Liver (tissue), 9 donors: ENCODE data around the gene ZFP92. TPM values are rescaled to one million over a fixed set of nuclear protein-coding genes. Genes with fewer than 3 reads are reported as not detected.

Source experiments
- DNase-seq: peaks from one replicate; pipeline ENCODE4 v3.0.0-alpha.2; 2017; ENCODE audit warnings: low spot score
- H3K27ac ChIP-seq, 2 donors: one replicate each; pipeline ENCODE4 v1.7.0; 2013; ENCODE audit warnings: inconsistent platforms in 2 of 2, low read length in 2 of 2, control low read depth in 1 of 2, low read depth in 1 of 2, mild to moderate bottlenecking in 1 of 2
- H3K27me3 ChIP-seq, 4 donors: one replicate each; pipeline versions ENCODE4 v1.6.1 to v1.7.0; 2013; ENCODE audit warnings: low read length in 3 of 4, inconsistent platforms in 1 of 4, mild to moderate bottlenecking in 1 of 4, moderate library complexity in 1 of 4; ENCODE audit not compliant: control insufficient read depth in 4 of 4, insufficient read depth in 4 of 4
- H3K36me3 ChIP-seq, 4 donors: one replicate each; pipeline versions ENCODE4 v1.6.1 to v1.7.0; 2013; ENCODE audit warnings: low read length in 3 of 4, mild to moderate bottlenecking in 3 of 4, low read depth in 1 of 4, moderate library complexity in 1 of 4; ENCODE audit not compliant: control insufficient read depth in 4 of 4, insufficient read depth in 3 of 4
- H3K4me1 ChIP-seq, 4 donors: one replicate each; pipeline versions ENCODE4 v1.6.1 to v1.7.0; 2013; ENCODE audit warnings: low read length in 3 of 4, mild to moderate bottlenecking in 3 of 4, moderate library complexity in 1 of 4; ENCODE audit not compliant: control insufficient read depth in 4 of 4, insufficient read depth in 4 of 4
- H3K4me3 ChIP-seq, 3 donors: one replicate each; pipeline versions ENCODE4 v1.6.1 to v1.7.0; 2013; ENCODE audit warnings: low read length in 3 of 3, control low read depth in 1 of 3, low read depth in 1 of 3, mild to moderate bottlenecking in 1 of 3
- H3K9ac ChIP-seq, 2 donors: one replicate each; pipeline ENCODE4 v1.7.0; 2013; ENCODE audit warnings: low read length in 2 of 2, mild to moderate bottlenecking in 2 of 2, moderate library complexity in 2 of 2, control low read depth in 1 of 2, low read depth in 1 of 2
- H3K9me3 ChIP-seq, 4 donors: one replicate each; pipeline versions ENCODE4 v1.6.1 to v1.7.0; 2013; ENCODE audit warnings: low read length in 3 of 4; ENCODE audit not compliant: control insufficient read depth in 4 of 4
- EGR1 ChIP-seq, 2 donors: IDR thresholded peaks; 2 replicates each; pipeline ENCODE4 v1.6.1; 2016 to 2018; ENCODE audit warnings: antibody characterized with exemption in 2 of 2, low read depth in 2 of 2
- FOXA2 ChIP-seq: IDR thresholded peaks from 2 replicates; pipeline ENCODE4 v1.6.1; 2016; ENCODE audit warnings: antibody characterized with exemption
- GABPA ChIP-seq, 2 donors: IDR thresholded peaks in 1 of 2; conservative IDR thresholded peaks in 1 of 2; 2 replicates each; pipeline ENCODE4 v1.6.1; 2016; ENCODE audit warnings: antibody characterized with exemption in 2 of 2, mild to moderate bottlenecking in 1 of 2, moderate library complexity in 1 of 2
- HNF4A ChIP-seq, 2 donors: conservative IDR thresholded peaks; 2 replicates each; pipeline ENCODE4 v1.6.1; 2016; ENCODE audit warnings: antibody characterized with exemption in 2 of 2, mild to moderate bottlenecking in 2 of 2
- HNF4G ChIP-seq: IDR thresholded peaks from 2 replicates; pipeline ENCODE4 v1.6.1; 2016; ENCODE audit warnings: antibody characterized with exemption
- NR2F2 ChIP-seq: IDR thresholded peaks from 2 replicates; pipeline ENCODE4 v1.6.1; 2016; ENCODE audit warnings: antibody characterized with exemption
- RAD21 ChIP-seq, 2 donors: IDR thresholded peaks; 2 replicates each; pipeline ENCODE4 v1.6.1; 2016; ENCODE audit warnings: antibody characterized with exemption in 2 of 2, mild to moderate bottlenecking in 2 of 2
- RXRA ChIP-seq, 2 donors: IDR thresholded peaks; 2 replicates each; pipeline ENCODE4 v1.6.1; 2017 to 2018; ENCODE audit warnings: antibody characterized with exemption in 2 of 2, mild to moderate bottlenecking in 1 of 2
- SP1 ChIP-seq: IDR thresholded peaks from 2 replicates; pipeline ENCODE4 v1.6.1; 2018; ENCODE audit warnings: antibody characterized with exemption, mild to moderate bottlenecking
- TAF1 ChIP-seq: conservative IDR thresholded peaks from 2 replicates; pipeline ENCODE4 v1.6.1; 2016; ENCODE audit warnings: antibody characterized with exemption, mild to moderate bottlenecking
- YY1 ChIP-seq: IDR thresholded peaks from 2 replicates; pipeline ENCODE4 v1.6.1; 2016; ENCODE audit warnings: antibody characterized with exemption, mild to moderate bottlenecking
- WGBS: extraction: QIAGEN DNeasy Blood & Tissue Kit; methylation state at CpG from one replicate; pipeline ENCODE4 v1.1.7; 2013; 5-methylcytosine and 5-hydroxymethylcytosine counted together
- polyA plus RNA-seq, 2 donors: library from polyadenylated mRNA; stranded (reverse) in 1 of 2; unstranded in 1 of 2; fragments of 200-250 nt in 1 of 2; fragments of >200 nt in 1 of 2; fragmentation: Nextera tagmentation in 1 of 2; extraction: Ambion mirVana in 1 of 2; gene quantifications; one replicate each; pipeline versions ENCODE4 v1.2.1 to v1.2.3, GENCODE V29; 2013 to 2015
- total RNA-seq, 2 donors: library from RNA; depleted of rRNA; stranded (reverse); fragments of >200 nt; gene quantifications; one replicate each; pipeline ENCODE4 v1.2.3, GENCODE V29; 2014
- TF ChIP-seq, protein P1 (sequence below): IDR thresholded peaks from 2 replicates; pipeline ENCODE4 v1.6.1; 2016; ENCODE audit warnings: antibody characterized with exemption, mild to moderate bottlenecking
- TF ChIP-seq, protein P2 (sequence below): fragments of 150-350 bp; IDR thresholded peaks from 2 replicates; pipeline ENCODE4 v1.5.1; 2017; ENCODE audit warnings: improper control_type of control experiment, low read depth, low read length; ENCODE audit not compliant: missing input control
- TF ChIP-seq, protein P3 (sequence below): IDR thresholded peaks from 2 replicates; pipeline ENCODE4 v1.6.1; 2016; ENCODE audit warnings: antibody characterized with exemption
- TF ChIP-seq, protein P4 (sequence below): IDR thresholded peaks from 2 replicates; pipeline ENCODE4 v1.6.1; 2016; ENCODE audit warnings: antibody characterized with exemption
- donor health status: healthy.
- donor health status: healthy.
- donor health status: healthy.
- donor health status: healthy.
- donor health status: healthy.

The ZFP92 gene
- total and polyA plus RNA-seq, 4 donors = 0.24 to 1.3 (median 0.44) TPM

DNA sequence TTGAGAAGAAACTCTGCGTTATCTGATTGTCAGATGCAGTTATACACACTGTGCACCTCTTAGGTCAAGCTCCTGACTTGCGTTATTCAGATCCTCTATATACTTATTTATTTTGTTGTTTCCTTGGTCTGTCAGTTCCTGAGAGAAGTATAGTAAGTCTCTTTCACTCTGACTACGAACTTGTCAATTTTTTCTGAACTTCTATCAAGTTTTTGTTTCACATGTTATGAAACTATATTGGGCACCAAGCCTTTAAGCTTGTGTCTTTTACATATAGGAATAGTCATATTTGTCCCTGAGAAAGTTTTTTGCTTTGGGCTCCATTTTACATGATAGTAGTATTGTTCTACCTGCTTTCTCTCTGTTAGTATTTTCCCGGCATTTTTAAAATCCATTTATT is 45.6 kb upstream of the ZFP92 start:
- H3K4me3 ChIP-seq = no peak overlapping the region
- H3K4me1 ChIP-seq = peaks cover 0 to 3% (median 1%) of the 10 kb centered on the region in 4 donors
- 87% methylated on average over 4 of the region's 4 CpGs for WGBS
- DNase-seq = no peak
- no peak overlapping the region for H3K27ac ChIP-seq
- TF ChIP-seq FOXA2 (no peak), RXRA (IDR thresholded peaks at IDR 0.05) (no peak), GABPA (IDR thresholded peaks at IDR 0.05 in 1 of 2, conservative IDR thresholded peaks at IDR 0.05 in 1 of 2) (no peak), SP1 (no peak), TAF1 (no peak), YY1 (no peak), HNF4G (no peak)
- TF ChIP-seq, protein P1, sequence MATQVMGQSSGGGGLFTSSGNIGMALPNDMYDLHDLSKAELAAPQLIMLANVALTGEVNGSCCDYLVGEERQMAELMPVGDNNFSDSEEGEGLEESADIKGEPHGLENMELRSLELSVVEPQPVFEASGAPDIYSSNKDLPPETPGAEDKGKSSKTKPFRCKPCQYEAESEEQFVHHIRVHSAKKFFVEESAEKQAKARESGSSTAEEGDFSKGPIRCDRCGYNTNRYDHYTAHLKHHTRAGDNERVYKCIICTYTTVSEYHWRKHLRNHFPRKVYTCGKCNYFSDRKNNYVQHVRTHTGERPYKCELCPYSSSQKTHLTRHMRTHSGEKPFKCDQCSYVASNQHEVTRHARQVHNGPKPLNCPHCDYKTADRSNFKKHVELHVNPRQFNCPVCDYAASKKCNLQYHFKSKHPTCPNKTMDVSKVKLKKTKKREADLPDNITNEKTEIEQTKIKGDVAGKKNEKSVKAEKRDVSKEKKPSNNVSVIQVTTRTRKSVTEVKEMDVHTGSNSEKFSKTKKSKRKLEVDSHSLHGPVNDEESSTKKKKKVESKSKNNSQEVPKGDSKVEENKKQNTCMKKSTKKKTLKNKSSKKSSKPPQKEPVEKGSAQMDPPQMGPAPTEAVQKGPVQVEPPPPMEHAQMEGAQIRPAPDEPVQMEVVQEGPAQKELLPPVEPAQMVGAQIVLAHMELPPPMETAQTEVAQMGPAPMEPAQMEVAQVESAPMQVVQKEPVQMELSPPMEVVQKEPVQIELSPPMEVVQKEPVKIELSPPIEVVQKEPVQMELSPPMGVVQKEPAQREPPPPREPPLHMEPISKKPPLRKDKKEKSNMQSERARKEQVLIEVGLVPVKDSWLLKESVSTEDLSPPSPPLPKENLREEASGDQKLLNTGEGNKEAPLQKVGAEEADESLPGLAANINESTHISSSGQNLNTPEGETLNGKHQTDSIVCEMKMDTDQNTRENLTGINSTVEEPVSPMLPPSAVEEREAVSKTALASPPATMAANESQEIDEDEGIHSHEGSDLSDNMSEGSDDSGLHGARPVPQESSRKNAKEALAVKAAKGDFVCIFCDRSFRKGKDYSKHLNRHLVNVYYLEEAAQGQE = no peak
- TF ChIP-seq, protein P2, sequence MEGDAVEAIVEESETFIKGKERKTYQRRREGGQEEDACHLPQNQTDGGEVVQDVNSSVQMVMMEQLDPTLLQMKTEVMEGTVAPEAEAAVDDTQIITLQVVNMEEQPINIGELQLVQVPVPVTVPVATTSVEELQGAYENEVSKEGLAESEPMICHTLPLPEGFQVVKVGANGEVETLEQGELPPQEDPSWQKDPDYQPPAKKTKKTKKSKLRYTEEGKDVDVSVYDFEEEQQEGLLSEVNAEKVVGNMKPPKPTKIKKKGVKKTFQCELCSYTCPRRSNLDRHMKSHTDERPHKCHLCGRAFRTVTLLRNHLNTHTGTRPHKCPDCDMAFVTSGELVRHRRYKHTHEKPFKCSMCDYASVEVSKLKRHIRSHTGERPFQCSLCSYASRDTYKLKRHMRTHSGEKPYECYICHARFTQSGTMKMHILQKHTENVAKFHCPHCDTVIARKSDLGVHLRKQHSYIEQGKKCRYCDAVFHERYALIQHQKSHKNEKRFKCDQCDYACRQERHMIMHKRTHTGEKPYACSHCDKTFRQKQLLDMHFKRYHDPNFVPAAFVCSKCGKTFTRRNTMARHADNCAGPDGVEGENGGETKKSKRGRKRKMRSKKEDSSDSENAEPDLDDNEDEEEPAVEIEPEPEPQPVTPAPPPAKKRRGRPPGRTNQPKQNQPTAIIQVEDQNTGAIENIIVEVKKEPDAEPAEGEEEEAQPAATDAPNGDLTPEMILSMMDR = no peak
- TF ChIP-seq, protein P3, sequence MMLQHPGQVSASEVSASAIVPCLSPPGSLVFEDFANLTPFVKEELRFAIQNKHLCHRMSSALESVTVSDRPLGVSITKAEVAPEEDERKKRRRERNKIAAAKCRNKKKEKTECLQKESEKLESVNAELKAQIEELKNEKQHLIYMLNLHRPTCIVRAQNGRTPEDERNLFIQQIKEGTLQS = no peak
- TF ChIP-seq, protein P4, sequence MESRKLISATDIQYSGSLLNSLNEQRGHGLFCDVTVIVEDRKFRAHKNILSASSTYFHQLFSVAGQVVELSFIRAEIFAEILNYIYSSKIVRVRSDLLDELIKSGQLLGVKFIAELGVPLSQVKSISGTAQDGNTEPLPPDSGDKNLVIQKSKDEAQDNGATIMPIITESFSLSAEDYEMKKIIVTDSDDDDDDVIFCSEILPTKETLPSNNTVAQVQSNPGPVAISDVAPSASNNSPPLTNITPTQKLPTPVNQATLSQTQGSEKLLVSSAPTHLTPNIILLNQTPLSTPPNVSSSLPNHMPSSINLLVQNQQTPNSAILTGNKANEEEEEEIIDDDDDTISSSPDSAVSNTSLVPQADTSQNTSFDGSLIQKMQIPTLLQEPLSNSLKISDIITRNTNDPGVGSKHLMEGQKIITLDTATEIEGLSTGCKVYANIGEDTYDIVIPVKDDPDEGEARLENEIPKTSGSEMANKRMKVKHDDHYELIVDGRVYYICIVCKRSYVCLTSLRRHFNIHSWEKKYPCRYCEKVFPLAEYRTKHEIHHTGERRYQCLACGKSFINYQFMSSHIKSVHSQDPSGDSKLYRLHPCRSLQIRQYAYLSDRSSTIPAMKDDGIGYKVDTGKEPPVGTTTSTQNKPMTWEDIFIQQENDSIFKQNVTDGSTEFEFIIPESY = no peak
- H3K27me3 ChIP-seq = peaks cover 0 to 3% (median 0%) of the 10 kb centered on the region in 4 donors
- no peaks in the 10 kb centered on the region for H3K9me3 ChIP-seq
- no peaks in the 10 kb centered on the region for H3K36me3 ChIP-seq
- no peak overlapping the region for H3K9ac ChIP-seq

DNA sequence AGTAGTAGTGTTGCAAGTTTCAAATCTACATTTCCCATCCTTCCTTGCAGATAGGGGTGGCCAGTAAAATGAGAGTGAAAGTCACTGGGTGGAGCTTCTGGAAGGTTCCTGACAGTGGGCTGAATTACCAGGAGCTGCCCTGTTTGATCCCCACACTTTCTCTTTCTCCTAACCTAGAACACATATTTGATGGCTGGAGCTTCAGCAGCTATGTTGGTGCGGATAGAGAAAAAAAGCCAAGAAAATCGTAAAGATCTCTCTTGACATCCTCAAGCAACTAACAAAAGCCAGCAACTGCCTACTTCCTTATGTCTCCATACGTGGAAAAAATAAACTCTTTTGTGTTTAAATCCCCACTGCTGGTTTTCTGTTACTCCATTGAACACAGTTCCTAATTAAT is 45.2 kb upstream of the ZFP92 start:
- Histone ChIP-seq H3K9me3 (no peaks in the 10 kb centered on the region), H3K4me3 (no peak overlapping the region), H3K27ac (no peak overlapping the region), H3K9ac (no peak overlapping the region), H3K4me1 (peaks cover 0 to 3% (median 1%) of the 10 kb centered on the region in 4 donors), H3K27me3 (peaks cover 0 to 3% (median 0%) of the 10 kb centered on the region in 4 donors), H3K36me3 (no peaks in the 10 kb centered on the region)
- TF ChIP-seq, protein P2 = no peak
- TF ChIP-seq EGR1 (IDR thresholded peaks at IDR 0.05; ENCODE audit: low read depth in 2 of 2) (no peak), RXRA (IDR thresholded peaks at IDR 0.05) (no peak), RAD21 (IDR thresholded peaks at IDR 0.05) (no peak), TAF1 (no peak), NR2F2 (no peak), HNF4A (conservative IDR thresholded peaks at IDR 0.05) (no peak)
- TF ChIP-seq, protein P3 = no peak
- DNase-seq = no peak
- 93% methylated on average over 3 of the region's 3 CpGs for WGBS
